ENCODE results near the gene CACNA1C. TPM values are rescaled to one million over a fixed set of nuclear protein-coding genes. Genes with fewer than 3 reads are reported as not detected.

CACNA1C gene
- total RNA-seq, 1 donor from 2014 or later: 15.6 TPM

- no peaks in the 10 kb centered on the region for H3K4me1 ChIP-seq
- TF ChIP-seq CTCF (IDR thresholded peaks at IDR 0.05): no peak
- no peaks in the 10 kb centered on the region for H3K27me3 ChIP-seq
- intact Hi-C loops (cut with DNase I): no loop called here
- H3K27ac ChIP-seq: no peak overlapping the region
- no peak for DNase-seq
- H3K9me3 ChIP-seq: no peaks in the 10 kb centered on the region
- H3K36me3 ChIP-seq: no peaks in the 10 kb centered on the region
- ATAC-seq: peak; percentile 15
- no peak overlapping the region for H3K4me3 ChIP-seq
Observed at GRCh38 chr12:2467447-2468195, 414.8 kb downstream of the CACNA1C start.

GRCh38 chr12:2475984-2476383 is 423.2 kb downstream of the CACNA1C start:
- Histone ChIP-seq H3K27me3 (no peaks in the 10 kb centered on the region), H3K36me3 (no peaks in the 10 kb centered on the region), H3K4me3 (no peak overlapping the region), H3K9me3 (no peaks in the 10 kb centered on the region), H3K4me1 (no peaks in the 10 kb centered on the region), H3K27ac (no peak overlapping the region)
- DNase-seq: no peak
- no peak for ATAC-seq
- intact Hi-C loops (cut with DNase I): no loop called here
- no peak for TF ChIP-seq CTCF (IDR thresholded peaks at IDR 0.05)

- intact Hi-C loops (cut with DNase I): no loop called here
- Histone ChIP-seq H3K27ac (no peak overlapping the region), H3K36me3 (no peaks in the 10 kb centered on the region), H3K27me3 (no peaks in the 10 kb centered on the region), H3K4me3 (no peak overlapping the region), H3K4me1 (no peaks in the 10 kb centered on the region), H3K9me3 (no peaks in the 10 kb centered on the region)
- TF ChIP-seq CTCF (IDR thresholded peaks at IDR 0.05): no peak
- no peak for DNase-seq
- no peak for ATAC-seq
Observed at GRCh38 chr12:2477009-2477766, 424.4 kb downstream of the CACNA1C start.

GRCh38 chr12:2479851-2480535 is 427.2 kb downstream of the CACNA1C start:
- Histone ChIP-seq H3K4me1 (no peaks in the 10 kb centered on the region), H3K27ac (no peak overlapping the region), H3K27me3 (no peaks in the 10 kb centered on the region), H3K9me3 (no peaks in the 10 kb centered on the region), H3K36me3 (no peaks in the 10 kb centered on the region), H3K4me3 (no peak overlapping the region)
- no peak for DNase-seq
- no peak for TF ChIP-seq CTCF (IDR thresholded peaks at IDR 0.05)
- intact Hi-C loops (cut with DNase I): no loop called here
- ATAC-seq: peak; percentile 15

GRCh38 chr12:2481346-2481745 is 428.6 kb downstream of the CACNA1C start:
- no peak for TF ChIP-seq CTCF (IDR thresholded peaks at IDR 0.05)
- Histone ChIP-seq H3K4me3 (no peak overlapping the region), H3K27ac (no peak overlapping the region), H3K9me3 (no peaks in the 10 kb centered on the region), H3K4me1 (no peaks in the 10 kb centered on the region), H3K27me3 (no peaks in the 10 kb centered on the region), H3K36me3 (no peaks in the 10 kb centered on the region)
- DNase-seq (no peak), ATAC-seq (no peak)
- intact Hi-C loops (cut with DNase I): no loop called here

Measured in upper lobe of right lung (tissue), 1 donor.